GM18511 (cell line): ENCODE measurements around the gene GALNT2.

Experiments used
- ATAC-seq: cut with Tn5 transposase; IDR thresholded peaks from one replicate; pipeline ENCODE4 v1.9.1; 2021; ENCODE audit warnings: mild to moderate bottlenecking, moderate library complexity; ENCODE audit not compliant: unreplicated experiment

GALNT2 gene

GRCh38 chr1:230222678-230223077, 155.6 kb downstream of the GALNT2 start:
- ATAC-seq, result no peak

- ATAC-seq, result no peak
Observed at GRCh38 chr1:230224101-230224960, 157.3 kb downstream of the GALNT2 start.

GRCh38 chr1:230226007-230226800, 159.2 kb downstream of the GALNT2 start:
- ATAC-seq, result no peak

- no peak for ATAC-seq
Observed at GRCh38 chr1:230226814-230227213, 159.8 kb downstream of the GALNT2 start.

- ATAC-seq, result no peak
Observed at GRCh38 chr1:230228236-230228897, 161.3 kb downstream of the GALNT2 start.

- ATAC-seq, result no peak
Observed at GRCh38 chr1:230230273-230230672, 163.2 kb downstream of the GALNT2 start.

GRCh38 chr1:230230948-230231773, 164.1 kb downstream of the GALNT2 start:
- ATAC-seq, result no peak

- no peak for ATAC-seq
Observed at GRCh38 chr1:230231774-230232145, 164.7 kb downstream of the GALNT2 start.

GRCh38 chr1:230232371-230232771, 165.3 kb downstream of the GALNT2 start:
- no peak for ATAC-seq

- no peak for ATAC-seq
Observed at GRCh38 chr1:230233786-230234185, 166.7 kb downstream of the GALNT2 start.

- no peak for ATAC-seq
Observed at GRCh38 chr1:230235876-230236275, 168.8 kb downstream of the GALNT2 start.

GRCh38 chr1:230236301-230237008, 169.4 kb downstream of the GALNT2 start:
- ATAC-seq, result no peak

GRCh38 chr1:230237009-230237370, 170.0 kb downstream of the GALNT2 start:
- no peak for ATAC-seq

- no peak for ATAC-seq
Observed at GRCh38 chr1:230237805-230238204, 170.8 kb downstream of the GALNT2 start.

- ATAC-seq, result no peak
Observed at GRCh38 chr1:230240446-230241086, 173.5 kb downstream of the GALNT2 start.

- no peak for ATAC-seq
Observed at GRCh38 chr1:230242326-230242725, 175.3 kb downstream of the GALNT2 start.

- no peak for ATAC-seq
Observed at GRCh38 chr1:230243146-230243545, 176.1 kb downstream of the GALNT2 start.

GRCh38 chr1:230243583-230244353, 176.7 kb downstream of the GALNT2 start:
- no peak for ATAC-seq

GRCh38 chr1:230246551-230246950, 179.5 kb downstream of the GALNT2 start:
- ATAC-seq, result no peak
